ENCODE data around the gene LPAR6.

LPAR6 gene

DNA sequence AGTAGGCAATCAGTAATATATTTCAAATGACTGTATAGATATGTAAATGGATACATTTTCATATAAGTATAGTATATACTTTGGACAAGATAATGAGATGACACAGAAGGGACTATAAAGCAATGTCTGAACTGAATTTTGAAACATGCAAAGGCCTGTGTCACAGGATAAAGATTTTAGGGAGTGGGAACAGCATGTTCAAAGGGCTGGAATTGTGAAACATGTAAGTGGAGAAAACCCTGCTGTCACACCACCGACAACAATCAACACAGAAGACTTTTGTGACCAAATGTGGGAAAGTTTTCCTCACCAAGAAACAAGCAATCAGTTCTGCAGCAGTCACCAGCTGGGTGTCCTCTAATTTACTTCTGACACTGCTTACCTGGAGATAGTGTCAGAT, 42.9 kb downstream of the LPAR6 start:
- no peak for DNase-seq (ENCODE audit: low read depth)
